Activated CD8-positive, alpha-beta T cell treated with anti-CD3 and anti-CD28 coated beads for 36 hours (primary cell): Measurements from ENCODE around the gene GABARAPL1. TPM values are rescaled to one million over a fixed set of nuclear protein-coding genes. Genes with fewer than 3 reads are reported as not detected.

Experiments
- ATAC-seq: fragments of 200-7000 bp; cut with Tn5 transposase; one replicate; pipeline ENCODE4 v1.10.0; 2021; ENCODE audit warnings: mild to moderate bottlenecking, moderate library complexity
- CTCF ChIA-PET: fragments of 350-600 bp; sonication (Branson Sonifier 250); formaldehyde crosslinking; loops from one replicate; lab custom pipeline; 2021; ENCODE audit warnings: antibody characterized with exemption; lab: Charles Lee
- POLR2A ChIA-PET: fragments of 350-600 bp; sonication (Branson Sonifier 250); formaldehyde crosslinking; loops from one replicate; lab custom pipeline; 2021; ENCODE audit warnings: antibody characterized with exemption; lab: Charles Lee
- DNase-seq: peaks from one replicate; pipeline ENCODE4 v3.0.0-alpha.2; 2020
- H3K27ac Mint-ChIP-seq: one replicate; pipeline ENCODE4 v1.8.0; 2021; ENCODE audit warnings: mild to moderate bottlenecking, mixed read lengths
- H3K27me3 Mint-ChIP-seq: one replicate; pipeline ENCODE4 v1.8.0; 2021; ENCODE audit warnings: mixed read lengths
- H3K36me3 Mint-ChIP-seq: one replicate; pipeline ENCODE4 v1.8.0; 2021; ENCODE audit warnings: low read depth, mixed read lengths
- H3K4me1 Mint-ChIP-seq: one replicate; pipeline ENCODE4 v1.8.0; 2021; ENCODE audit warnings: low read depth, mixed read lengths
- H3K4me3 Mint-ChIP-seq: one replicate; pipeline ENCODE4 v1.8.0; 2021; ENCODE audit warnings: mild to moderate bottlenecking, moderate library complexity, mixed read lengths
- H3K9me3 Mint-ChIP-seq: one replicate; pipeline ENCODE4 v1.8.0; 2021; ENCODE audit warnings: mixed read lengths
- intact Hi-C: fragments of 100-400 bp; cut with micrococcal nuclease; formaldehyde crosslinking; loops from one replicate; pipeline ENCODE4 v1.10.0; 2022
- total RNA-seq, 2 experiments: library from RNA; stranded (reverse); gene quantifications; one replicate each; pipeline ENCODE4 v1.2.3, GENCODE V29; 2021
- TF ChIP-seq, protein P1 (sequence below): fragments of 200-600 bp; IDR thresholded peaks from one replicate; pipeline ENCODE4 v1.8.0; 2022; ENCODE audit warnings: antibody characterized with exemption, mild to moderate bottlenecking

GABARAPL1 gene
- 1 to 10 TPM; 6.9 to 7.5 TPM for total RNA-seq

DNA sequence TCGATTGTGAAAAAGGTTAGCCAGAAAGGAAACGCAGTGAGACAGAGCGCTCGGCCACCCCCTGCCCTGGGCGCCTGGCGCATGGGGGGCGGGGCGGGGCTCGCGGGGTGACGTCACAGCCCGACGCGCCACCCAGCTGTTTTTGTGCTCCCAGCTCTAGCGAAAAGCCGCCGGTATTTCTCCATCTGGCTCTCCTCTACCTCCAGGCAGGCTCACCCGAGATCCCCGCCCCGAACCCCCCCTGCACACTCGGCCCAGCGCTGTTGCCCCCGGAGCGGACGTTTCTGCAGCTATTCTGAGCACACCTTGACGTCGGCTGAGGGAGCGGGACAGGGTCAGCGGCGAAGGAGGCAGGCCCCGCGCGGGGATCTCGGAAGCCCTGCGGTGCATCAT, at the start of gene GABARAPL1:
Gene GABARAPL1, plus strand, starts transcription at position 139 of the 393 bp plus-strand sequence. Its CDS starts 253 bp downstream, at position 392.
- Mint-ChIP-seq H3K27me3 (no peaks in the 10 kb centered on the region), H3K9me3 (no peaks in the 10 kb centered on the region), H3K4me1 (peaks cover 25% of the 10 kb centered on the region), H3K4me3 (peak within 1 kb of the TSS; percentile 87), H3K36me3 (no peaks in the 10 kb centered on the region), H3K27ac (peak within 1 kb of the TSS; percentile 92)
- peak; percentile 63 for ATAC-seq
- intact Hi-C loops, result no loop called here
- TF ChIP-seq, protein P1, sequence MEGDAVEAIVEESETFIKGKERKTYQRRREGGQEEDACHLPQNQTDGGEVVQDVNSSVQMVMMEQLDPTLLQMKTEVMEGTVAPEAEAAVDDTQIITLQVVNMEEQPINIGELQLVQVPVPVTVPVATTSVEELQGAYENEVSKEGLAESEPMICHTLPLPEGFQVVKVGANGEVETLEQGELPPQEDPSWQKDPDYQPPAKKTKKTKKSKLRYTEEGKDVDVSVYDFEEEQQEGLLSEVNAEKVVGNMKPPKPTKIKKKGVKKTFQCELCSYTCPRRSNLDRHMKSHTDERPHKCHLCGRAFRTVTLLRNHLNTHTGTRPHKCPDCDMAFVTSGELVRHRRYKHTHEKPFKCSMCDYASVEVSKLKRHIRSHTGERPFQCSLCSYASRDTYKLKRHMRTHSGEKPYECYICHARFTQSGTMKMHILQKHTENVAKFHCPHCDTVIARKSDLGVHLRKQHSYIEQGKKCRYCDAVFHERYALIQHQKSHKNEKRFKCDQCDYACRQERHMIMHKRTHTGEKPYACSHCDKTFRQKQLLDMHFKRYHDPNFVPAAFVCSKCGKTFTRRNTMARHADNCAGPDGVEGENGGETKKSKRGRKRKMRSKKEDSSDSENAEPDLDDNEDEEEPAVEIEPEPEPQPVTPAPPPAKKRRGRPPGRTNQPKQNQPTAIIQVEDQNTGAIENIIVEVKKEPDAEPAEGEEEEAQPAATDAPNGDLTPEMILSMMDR, result no peak
- ChIA-PET CTCF (interaction anchor here (1.0 to 2.3 kb wide), 4 partner anchors 11 to 70 kb away, joined by 3 to 8 read pairs (median 3); no protein-coding TSS in a partner anchor), POLR2A (interaction anchor here (0.8 to 1.5 kb wide), 10 partner anchors 8 to 485 kb away, joined by 3 to 4 read pairs (median 3); no protein-coding TSS in a partner anchor)
- DNase-seq, result peak; percentile 79

DNA sequence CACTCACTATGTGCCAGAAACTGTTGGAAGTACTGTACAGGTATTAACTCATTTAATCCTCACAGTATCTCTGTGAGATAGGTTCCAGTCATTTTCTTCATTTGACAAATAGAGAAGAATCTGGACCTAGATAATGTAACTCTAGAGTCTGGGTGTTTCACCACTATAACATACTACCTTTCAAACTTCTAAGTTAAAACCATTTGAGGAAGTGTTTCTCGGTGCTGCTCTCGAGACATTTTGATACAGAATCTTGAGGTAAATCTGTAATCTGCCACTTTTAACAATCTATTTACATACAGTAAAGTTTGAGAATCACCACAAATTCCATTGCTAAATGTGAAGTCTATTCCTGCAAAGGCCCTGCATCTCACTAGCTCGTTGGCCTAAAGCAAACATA, 49.6 kb upstream of the GABARAPL1 start:
- peaks cover 3% of the 10 kb centered on the region for H3K27me3 Mint-ChIP-seq
- H3K4me1 Mint-ChIP-seq, result peaks cover 2% of the 10 kb centered on the region
- ChIA-PET CTCF (interaction anchor here (2.8 kb wide), 1 partner anchor 10 kb away, joined by 12 read pairs; no protein-coding TSS in a partner anchor), POLR2A (no interaction called here)
- no peaks in the 10 kb centered on the region for H3K9me3 Mint-ChIP-seq
- H3K4me3 Mint-ChIP-seq, result no peak overlapping the region
- TF ChIP-seq, protein P1, result no peak
- intact Hi-C loops, result no loop called here
- no peak overlapping the region for H3K27ac Mint-ChIP-seq
- DNase-seq (no peak), ATAC-seq (no peak)
- no peaks in the 10 kb centered on the region for H3K36me3 Mint-ChIP-seq

DNA sequence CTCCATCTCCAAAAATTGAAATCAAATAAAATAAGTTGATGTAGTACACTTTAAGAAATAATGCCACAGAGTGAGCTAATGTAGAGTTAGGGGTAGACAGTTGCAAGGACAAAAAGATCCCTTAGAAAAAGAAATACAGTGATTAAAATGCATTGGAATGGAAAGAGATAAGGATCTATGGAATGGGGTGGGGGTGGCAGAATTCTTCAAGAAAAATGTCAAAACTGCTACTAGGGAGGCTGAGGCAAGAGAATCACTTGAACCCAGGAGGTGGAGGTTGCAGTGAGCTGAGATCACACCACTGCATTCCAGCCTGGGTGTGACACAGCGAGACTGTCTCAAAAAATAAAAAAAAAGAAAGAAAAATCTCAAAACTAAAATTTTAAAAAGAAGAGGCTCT, 47.3 kb upstream of the GABARAPL1 start:
- intact Hi-C loops, result no loop called here

DNA sequence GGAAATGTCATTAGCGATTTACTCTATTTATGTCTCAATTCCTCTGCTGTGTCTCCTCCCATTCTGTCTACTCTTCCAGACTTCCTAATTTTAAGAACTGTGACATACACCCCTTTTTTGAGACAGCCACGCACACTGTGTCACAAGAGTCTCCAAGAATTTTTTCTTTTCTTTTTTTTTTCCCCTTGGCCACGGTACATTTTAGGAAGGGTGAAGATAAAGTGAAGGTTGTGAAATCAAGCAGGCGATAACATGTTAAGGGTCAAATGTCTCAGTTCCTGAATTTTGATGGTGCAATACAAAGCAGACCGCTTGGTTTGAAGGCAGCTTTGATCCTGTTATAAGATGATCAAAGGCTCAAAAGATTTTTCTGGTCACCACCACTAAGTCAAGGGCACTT, 45.1 kb upstream of the GABARAPL1 start:
- Mint-ChIP-seq H3K36me3 (no peaks in the 10 kb centered on the region), H3K4me1 (no peaks in the 10 kb centered on the region)

More for the DNA sequence above, 47.3 kb upstream of the GABARAPL1 start:
- TF ChIP-seq, protein P1, result no peak
- no peaks in the 10 kb centered on the region for H3K4me1 Mint-ChIP-seq
- ChIA-PET POLR2A (no interaction called here), CTCF (interaction anchor here (0.8 kb wide), 1 partner anchor 9 kb away, joined by 3 read pairs; no protein-coding TSS in a partner anchor)
- H3K36me3 Mint-ChIP-seq, result no peaks in the 10 kb centered on the region
- no peaks in the 10 kb centered on the region for H3K9me3 Mint-ChIP-seq
- no peak overlapping the region for H3K27ac Mint-ChIP-seq
- no peak overlapping the region for H3K4me3 Mint-ChIP-seq
- no peak for DNase-seq
- no peak for ATAC-seq
- peaks cover 3% of the 10 kb centered on the region for H3K27me3 Mint-ChIP-seq

DNA sequence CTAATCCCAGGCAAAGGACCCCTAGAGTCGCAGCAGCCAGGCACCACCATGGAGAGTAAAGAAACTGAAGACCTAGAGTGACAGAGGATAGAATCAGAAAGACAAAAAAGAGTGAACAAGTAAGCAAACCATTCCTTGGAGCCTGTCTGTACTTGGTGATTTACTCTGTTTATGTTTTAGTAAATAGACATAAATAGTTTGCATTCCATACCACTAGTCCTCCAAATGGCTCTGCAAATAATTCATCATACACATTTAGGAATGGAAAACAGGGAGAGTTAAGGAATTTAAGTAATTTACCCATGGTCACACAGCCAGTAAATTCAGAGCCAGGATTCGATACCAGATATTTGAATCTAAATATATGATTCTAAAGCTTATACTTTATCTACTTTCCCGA, 43.6 kb upstream of the GABARAPL1 start:
- Mint-ChIP-seq H3K36me3 (no peaks in the 10 kb centered on the region), H3K27ac (no peak overlapping the region), H3K9me3 (no peaks in the 10 kb centered on the region), H3K4me3 (no peak overlapping the region), H3K4me1 (no peaks in the 10 kb centered on the region), H3K27me3 (peaks cover 7% of the 10 kb centered on the region)
- no peak for ATAC-seq
- CTCF ChIA-PET, result interaction anchor here (1.2 to 2.3 kb wide), 4 partner anchors 9 to 21 kb away, joined by 3 to 10 read pairs (median 6); no protein-coding TSS in a partner anchor
- TF ChIP-seq, protein P1, result no peak
- POLR2A ChIA-PET, result no interaction called here
- intact Hi-C loops, result no loop called here
- DNase-seq, result no peak

More for the DNA sequence above, 45.1 kb upstream of the GABARAPL1 start:
- DNase-seq (no peak), ATAC-seq (no peak)
- TF ChIP-seq, protein P1, result no peak
- ChIA-PET POLR2A (no interaction called here), CTCF (interaction anchor here (0.8 to 2.3 kb wide), 2 partner anchors 13 to 24 kb away, joined by 4 read pairs; no protein-coding TSS in a partner anchor)
- Mint-ChIP-seq H3K27me3 (peaks cover 7% of the 10 kb centered on the region), H3K9me3 (no peaks in the 10 kb centered on the region), H3K4me3 (no peak overlapping the region), H3K27ac (no peak overlapping the region)
- intact Hi-C loops, result no loop called here
